ENCODE results near the gene MYO18A.

- TF ChIP-seq CTCF (IDR thresholded peaks at IDR 0.05) (no peak), ZFX (IDR thresholded peaks at IDR 0.05; ENCODE audit: borderline replicate concordance) (no peak)
Measured at GRCh38 chr17:29151567-29151966, 28.6 kb downstream of the MYO18A start.

Data from 22Rv1 (cell line).